GM19324 (cell line): ENCODE results near the gene SLC46A1.
"Not testable (repeated sequence)": the region's sequence is repeated elsewhere in the genome, so short reads cannot be mapped to it uniquely, and the experiment has no call there.

Experiments
- ATAC-seq: cut with Tn5 transposase; IDR thresholded peaks from one replicate; pipeline ENCODE4 v1.9.1; 2021; ENCODE audit warnings: mild to moderate bottlenecking, moderate library complexity; ENCODE audit not compliant: unreplicated experiment, low FRiP score

Gene SLC46A1

GRCh38 chr17:28405632-28406472, at the start of gene SLC46A1:
Gene SLC46A1 (minus strand): TSS chr17:28406212. CDS start chr17:28406114, 98 bp downstream.
- ATAC-seq = peak; percentile 62

DNA sequence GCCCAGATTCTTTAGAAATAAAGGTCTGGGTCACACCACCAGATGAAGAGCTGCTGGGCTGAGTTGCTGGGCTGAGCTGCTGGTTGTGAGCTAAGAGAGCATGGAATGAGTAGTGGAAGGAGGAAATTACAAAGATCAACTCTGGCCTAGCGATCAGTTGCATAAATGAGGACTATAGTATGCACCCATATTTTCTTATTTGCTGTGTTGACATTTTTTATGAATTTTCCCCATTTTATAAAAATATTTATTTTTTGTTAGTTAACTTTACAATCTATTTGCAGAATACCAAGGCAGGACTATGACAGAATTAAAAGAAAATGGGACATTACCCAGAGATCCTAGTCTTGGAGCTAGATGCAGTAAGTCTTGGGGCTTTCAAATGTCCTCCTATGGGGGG, 43.8 kb upstream of the SLC46A1 start:
- ATAC-seq = no peak

- no peak for ATAC-seq
These were observed 41.4 kb upstream of the SLC46A1 start for GRCh38 chr17:28447396-28447760.

DNA sequence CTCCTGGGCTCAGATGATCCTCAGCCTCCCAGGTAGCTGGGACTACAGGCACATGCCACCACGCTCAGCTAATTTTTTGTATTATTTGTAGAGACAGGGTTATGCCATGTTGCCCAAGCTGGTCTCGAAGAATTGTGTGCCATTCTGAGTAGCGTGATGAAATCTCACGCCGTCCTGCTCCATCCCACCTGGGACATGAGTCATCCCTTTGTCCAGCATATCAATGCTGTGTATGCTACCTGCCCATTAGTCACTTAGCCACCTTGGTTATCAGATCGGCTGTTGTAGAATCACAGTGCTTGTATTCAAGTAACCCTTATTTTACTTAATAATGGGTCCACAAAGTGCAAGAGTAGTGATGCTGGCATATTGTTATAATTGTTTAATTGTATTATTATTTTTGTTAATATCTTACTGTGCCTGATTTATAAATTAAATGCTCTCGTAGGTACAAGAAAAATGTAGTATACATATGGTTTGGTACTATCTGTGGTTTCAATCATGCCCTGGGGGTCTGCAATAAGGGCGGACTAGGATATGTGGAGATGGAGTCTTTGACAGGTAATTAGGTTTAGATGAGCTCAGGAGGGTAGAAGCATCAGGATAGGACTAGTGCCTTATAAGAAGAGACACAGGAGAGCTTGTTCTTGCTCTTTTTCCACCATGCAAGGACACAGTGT, 40.8 kb upstream of the SLC46A1 start:
- ATAC-seq = no peak

DNA sequence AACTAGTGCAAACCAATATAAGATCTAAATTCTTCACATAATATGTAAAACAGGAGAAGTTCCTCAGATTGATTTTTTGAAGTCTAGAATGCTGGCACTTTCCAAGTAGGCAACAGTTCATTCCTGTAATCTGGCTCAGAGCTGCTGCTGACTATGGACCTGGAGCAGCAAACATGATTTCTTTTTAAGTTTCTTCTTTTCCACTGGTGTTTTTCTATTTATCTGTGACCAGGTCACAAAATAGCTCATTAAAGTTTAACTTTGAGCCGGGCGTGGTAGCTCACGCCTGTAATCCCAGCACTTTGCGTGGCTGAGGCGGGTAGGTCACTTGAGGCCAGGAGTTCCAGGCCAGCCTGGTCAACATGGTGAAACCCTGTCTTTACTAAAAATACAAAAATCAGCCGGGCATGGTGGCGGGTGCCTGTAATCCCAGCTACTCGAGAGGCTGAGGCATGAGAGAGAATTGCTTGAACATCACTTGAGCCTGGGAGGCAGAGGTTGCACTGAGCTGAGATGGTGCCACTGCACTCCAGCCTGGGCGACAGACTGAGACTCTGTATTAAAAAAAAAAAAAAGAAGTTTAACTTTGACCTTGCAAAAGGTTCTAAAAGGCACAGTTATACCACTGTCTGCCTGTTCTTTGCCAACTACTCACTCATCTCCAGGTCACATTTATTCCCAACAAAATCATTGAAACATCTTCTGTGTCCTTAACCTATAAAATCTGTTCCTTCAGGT, 38.1 kb upstream of the SLC46A1 start:
- no peak for ATAC-seq

- ATAC-seq = not testable (repeated sequence)
These were observed 28.3 kb upstream of the SLC46A1 start for GRCh38 chr17:28434326-28434725.

GRCh38 chr17:28433721-28434120, 27.7 kb upstream of the SLC46A1 start:
- no peak for ATAC-seq

DNA sequence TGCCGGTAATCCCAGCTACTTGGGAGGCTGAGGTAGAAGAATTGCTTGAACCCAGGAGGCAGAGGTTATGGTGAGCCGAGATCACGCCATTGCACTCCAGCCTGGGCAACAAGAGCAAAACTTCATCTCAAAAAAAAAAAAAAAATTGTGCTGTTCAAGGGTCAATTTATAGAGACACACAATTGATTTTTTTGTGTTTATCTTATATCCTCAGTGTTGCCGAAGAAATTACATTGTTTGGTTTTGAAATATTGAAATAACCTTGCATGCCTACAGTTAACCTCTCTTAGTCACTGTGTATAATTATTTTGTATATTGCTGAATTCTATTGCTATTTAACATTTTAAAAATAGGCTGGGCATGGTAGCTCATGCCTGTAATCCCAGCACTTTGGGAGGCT, 22.0 kb upstream of the SLC46A1 start:
- ATAC-seq = not testable (repeated sequence)

DNA sequence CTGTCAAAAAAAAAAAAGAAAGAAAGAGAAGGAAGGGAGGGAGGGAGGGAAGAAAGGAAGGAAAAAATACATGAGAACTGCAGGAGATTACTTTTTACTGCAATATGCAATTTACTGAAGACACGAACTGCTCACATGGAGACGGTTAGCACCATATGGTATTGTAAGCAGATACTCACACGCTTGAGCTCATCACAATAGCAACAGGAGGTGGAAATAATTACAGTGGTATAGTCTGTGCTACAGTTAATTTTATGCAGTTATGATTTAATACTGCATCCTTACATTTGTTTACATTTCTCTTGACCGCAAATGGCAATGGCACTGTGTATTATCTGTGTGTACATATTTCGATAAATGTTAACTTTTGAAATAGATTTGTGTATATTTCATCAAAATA, 21.4 kb upstream of the SLC46A1 start:
- no peak for ATAC-seq

DNA sequence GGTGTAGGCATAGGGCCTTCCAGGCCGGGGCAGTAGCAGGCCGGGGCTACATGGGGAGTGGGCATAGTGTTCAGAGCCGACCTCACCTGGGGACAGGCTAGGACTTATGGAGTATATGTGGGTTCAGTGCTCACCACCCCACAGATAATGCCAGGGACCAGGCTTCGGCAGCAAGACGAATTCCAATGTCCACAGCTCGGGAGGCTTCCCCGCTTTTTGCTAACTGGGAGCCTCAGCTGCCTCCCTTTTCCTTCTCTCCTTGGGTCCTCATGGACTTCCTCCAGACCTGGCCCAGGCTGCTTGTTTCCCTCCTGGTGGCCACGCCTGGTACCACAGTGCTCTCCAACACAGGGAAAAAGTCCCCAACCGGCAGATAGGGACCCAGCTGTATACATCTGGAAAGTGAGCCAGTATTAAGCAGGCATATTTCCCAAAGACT, 20.1 kb upstream of the SLC46A1 start:
- no peak for ATAC-seq

- ATAC-seq = no peak
These were observed 19.2 kb upstream of the SLC46A1 start for GRCh38 chr17:28425206-28425605.

GRCh38 chr17:28421787-28422305, 15.8 kb upstream of the SLC46A1 start:
- ATAC-seq = no peak

GRCh38 chr17:28416703-28417311, 10.8 kb upstream of the SLC46A1 start:
- no peak for ATAC-seq

DNA sequence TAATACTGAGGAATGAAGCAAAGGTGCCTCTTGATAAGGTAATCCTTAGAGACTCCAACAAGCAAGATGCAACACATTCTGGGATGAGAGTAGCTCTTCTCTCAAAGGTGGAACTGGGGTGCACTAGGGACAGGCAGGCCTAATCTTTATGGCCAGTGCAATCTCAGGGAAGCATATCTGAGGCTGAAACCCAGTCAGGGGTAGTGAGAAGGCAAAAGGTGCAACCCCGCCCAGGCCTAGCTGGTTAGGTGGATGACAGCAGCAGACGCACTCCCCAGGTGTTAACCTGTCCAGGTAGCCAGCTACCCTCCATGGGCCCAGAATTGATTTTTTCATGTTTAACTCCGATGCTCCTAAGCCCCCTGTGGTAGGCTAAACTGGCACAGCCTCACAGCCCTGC, 9.9 kb upstream of the SLC46A1 start:
- no peak for ATAC-seq

GRCh38 chr17:28413804-28414203, 7.8 kb upstream of the SLC46A1 start:
- no peak for ATAC-seq

DNA sequence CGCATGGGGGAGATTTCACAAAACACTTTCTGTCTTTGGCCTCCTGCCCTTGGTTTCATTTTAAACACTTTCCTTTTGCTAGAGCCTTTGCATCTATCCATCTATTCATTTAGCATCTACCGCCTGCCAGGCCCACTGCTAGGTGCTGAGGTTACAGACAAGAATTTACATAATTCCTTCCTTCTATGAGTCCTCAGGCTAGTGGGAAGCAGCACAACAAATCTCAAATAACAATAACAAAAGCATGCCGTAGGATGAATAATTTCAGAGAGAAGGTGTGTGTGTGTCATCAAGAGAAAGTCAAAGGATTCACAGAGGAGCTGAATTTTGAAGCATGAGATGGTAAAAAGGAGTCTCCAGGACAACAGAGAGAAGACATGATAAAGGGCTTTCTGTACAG, 6.1 kb upstream of the SLC46A1 start:
- no peak for ATAC-seq

- ATAC-seq = no peak
These were observed 1.9 kb upstream of the SLC46A1 start for GRCh38 chr17:28407974-28408306.

- no peak for ATAC-seq
These were observed 1.3 kb upstream of the SLC46A1 start for GRCh38 chr17:28407130-28407973.

- ATAC-seq = no peak
These were observed 432 bp upstream of the SLC46A1 start for GRCh38 chr17:28406473-28406814.
